ENCODE data around the gene CRYBB1.
A peak's percentile ranks its signal among the peaks of the same experiment; 100 is the strongest.

The CRYBB1 gene

DNA sequence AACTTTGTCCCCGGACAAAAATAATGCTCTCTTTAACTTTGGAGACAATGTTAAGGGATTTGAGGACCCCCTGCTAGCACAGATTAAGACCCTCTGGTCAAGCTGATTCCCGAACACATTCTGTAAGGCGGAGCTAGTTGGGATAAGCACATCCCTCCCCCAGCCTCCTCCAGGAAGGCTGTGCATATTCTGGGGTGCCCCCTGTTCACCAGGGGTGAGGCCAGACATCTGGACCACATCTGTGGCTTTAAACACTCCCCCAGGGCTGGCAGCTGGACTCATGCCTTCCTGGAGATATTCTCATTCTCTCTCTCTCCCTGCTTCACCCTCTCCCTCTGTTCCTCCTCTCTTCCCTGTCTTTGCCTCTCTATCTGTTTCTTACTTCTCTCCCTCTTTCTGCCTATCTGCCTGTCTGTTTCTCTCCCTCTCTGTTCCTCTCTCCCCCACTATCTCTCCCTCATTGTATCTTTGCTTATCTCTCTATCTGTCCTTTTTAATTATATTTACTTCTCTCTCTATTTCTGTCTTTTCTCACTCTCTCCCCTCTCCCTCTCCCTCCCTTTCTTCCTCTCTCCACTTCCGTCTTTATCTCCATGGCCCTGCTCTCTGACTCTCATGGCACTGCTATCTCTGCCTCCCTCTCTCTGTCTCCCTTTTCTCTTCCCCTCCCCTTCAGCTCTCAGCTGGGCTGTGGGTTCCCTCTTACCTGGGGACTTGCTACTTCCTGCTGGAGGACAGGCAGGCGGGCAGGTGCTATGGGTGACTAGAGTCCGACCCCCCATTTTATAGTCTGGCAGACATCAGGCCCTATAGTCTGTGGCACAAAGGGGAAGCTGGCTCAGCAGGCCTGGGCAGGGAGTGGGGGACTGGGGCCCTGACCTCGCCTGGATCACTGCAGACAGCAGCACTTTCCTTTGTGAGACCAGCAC is at the start of gene CRYBB1:
CRYBB1 (minus strand) TSS at position 757 of the 929 bp plus-strand sequence. CDS start 1,708 bp downstream, outside the sequence.
- no peak within 1 kb of the TSS for H3K4me3 ChIP-seq (ENCODE audit: low read depth, low read length)

DNA sequence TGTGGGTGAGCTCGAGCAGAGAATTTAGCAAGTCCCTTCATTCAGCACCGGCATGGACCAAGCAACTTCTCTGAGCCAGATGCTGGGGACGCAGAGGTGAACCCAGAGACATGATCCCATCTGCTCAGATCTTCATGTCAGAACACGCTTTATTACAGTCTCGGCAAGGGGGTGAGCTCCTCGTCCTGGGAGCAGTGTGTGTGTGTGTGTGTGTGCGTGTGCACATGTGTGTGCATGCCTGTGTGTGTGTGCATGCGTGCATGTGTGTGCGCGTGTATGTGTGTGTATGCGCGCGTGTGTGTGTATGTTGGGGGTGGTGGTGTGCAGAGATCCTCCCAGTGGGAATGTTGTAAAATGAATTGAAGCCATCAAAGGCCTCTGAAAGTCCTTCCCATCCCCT is 49.3 kb upstream of the CRYBB1 start:
- no peak overlapping the region for H3K4me3 ChIP-seq (ENCODE audit: low read depth, low read length)

DNA sequence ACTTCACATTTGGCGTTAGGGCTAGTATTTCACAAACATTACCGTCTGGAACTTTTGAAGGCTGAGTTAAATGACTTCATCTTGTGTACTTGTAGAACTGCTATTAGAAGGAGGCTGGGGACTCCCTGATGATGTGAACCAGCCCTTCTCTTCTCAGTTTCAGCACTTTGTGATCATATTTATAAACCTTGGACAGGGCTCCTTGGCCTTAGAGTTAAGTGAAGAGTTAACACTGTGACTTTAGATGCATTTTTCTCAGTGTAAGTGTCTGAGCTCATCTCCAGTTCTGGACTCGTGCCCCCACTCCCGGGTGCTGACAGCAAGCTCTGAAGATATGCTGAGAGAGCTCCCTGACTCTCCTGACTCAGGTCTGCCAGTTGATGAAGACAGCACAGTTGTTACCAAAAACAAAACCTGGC is 48.0 kb upstream of the CRYBB1 start:
- no peak overlapping the region for H3K4me3 ChIP-seq (ENCODE audit: low read depth, low read length)

DNA sequence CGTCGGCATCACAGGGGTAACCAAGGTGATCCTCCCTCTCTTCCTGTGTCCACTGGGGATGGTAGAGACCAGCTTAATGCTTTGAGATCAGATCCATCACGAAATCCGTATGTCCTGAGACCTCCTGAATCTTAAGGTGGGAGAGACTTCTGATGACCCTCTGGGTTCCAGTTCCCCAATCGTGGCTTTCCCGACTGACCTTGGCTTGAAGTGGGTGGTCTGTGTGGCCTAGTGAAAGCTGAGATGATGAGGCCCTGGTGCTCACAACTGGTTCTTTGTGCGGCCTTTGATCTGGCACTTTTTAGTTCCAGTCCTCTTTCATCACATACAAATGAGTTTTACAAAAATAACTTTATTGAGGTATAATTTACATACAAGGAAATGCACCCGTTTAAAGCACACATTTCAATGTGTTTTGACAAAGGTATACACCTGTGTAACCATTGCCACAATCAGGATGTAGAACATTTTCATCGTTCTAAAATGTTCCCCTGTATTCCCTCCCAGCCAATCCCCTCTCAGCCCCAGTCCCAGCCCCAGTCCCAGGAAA is 45.6 kb upstream of the CRYBB1 start:
- no peak overlapping the region for H3K4me3 ChIP-seq (ENCODE audit: low read depth, low read length)

DNA sequence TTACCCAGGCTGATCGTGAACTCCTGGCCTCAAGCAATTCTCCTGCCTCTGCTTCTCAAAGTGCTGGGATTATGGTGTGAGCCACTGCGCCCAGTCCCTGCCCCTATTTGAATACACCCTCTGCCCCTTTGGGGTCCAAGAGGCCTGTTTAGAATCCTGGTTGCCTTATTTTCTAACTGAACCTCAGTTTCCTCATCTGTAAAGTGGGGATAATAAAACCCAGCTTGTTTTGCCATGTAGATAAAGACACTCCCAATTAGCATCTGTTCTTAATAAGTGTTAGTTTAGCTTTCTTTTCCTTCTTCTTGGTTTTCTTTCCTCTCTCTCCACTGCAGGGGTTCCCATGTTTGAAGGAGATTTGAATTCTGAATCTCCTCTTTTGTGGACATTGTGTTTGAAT is 44.3 kb upstream of the CRYBB1 start:
- no peak overlapping the region for H3K4me3 ChIP-seq (ENCODE audit: low read depth, low read length)

DNA sequence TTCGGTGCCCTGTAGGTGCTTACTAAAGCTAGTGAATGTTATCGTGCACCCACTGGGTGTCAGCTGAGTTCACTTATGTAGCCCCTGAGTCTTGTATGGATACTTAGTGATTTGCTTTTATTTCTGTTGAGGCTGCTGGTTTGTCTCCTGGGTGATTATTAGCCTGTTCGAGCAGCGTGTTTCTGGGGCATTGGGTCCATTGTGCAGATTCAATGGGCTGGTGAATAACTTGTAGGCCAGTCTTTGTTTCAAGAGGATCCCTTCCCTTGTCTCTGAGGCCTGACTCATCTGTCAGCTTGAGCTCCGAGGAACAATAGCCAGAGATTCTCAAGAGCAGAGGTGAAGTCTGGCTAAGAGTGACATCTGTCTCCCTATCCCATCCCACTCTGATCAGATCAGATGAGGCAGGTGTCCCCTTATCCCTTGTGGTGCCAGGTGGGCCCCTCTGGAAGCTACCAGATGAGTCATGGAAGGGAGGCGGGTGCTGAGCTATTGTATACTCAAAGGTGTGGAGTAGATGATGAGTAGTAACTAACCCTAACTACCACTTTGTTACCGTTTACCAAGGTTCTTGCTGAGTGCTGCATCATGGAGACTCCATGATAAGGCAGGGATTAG is 43.2 kb upstream of the CRYBB1 start:
- H3K4me3 ChIP-seq (ENCODE audit: low read depth, low read length): no peak overlapping the region

DNA sequence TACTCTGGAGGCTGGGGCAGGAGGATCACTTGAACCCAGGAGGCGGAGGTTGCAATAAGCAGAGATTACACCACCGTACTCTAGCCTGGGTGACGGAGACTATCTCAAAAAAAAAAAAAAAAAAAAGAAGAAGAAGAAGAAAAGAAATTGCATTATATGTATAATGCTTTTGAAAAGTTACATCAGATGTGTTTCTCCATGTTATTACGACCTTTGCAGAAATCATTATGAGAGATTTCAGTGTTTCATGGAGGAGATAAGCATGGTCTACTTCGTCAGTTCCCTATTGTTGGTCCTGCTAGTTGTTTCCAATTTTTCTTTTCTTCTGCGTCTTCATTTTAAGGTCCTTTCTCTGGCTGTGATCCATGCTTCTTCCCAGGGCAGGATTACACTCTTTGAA is 42.5 kb upstream of the CRYBB1 start:
- H3K4me3 ChIP-seq (ENCODE audit: low read depth, low read length): no peak overlapping the region

DNA sequence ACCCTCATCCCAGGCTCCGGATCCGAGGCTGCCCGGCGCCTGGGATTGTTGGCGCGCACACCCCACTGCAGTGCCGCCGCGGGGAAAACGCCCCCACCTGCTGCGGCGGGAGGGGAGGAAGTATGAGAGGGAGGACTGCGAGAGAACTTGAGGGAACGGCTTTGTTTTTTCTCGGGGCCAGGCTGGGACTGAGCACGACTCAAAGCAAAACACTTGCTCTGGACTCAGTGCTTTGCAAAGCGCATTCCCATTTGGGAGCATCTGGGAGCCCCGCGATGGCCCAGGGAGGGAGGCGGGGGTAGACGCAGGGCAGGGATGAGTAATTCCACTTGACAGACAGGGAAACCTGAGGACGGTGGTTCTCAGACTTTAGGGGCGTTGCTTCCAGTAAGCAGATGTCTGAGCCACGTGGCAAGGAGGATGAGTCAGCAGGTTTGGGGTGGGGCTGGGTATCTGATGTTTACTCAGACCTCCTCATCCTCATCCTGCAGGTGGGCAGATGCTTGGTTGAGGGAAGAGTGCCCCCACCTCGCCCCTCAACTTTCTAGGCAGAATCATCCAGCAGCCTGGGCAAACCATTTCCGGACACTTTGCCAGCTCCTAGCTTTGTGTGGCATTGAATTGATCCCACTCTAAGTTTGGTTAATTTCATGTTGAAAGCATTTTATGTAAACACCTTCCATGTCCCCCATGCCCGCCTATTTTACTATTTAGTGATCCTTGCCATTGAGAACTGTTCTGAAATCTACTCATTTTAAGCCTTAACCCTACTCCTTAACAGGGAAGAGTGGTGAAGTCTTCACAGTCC is 41.0 kb upstream of the CRYBB1 start:
- H3K4me3 ChIP-seq (ENCODE audit: low read depth, low read length): peak overlapping the region; percentile 78

DNA sequence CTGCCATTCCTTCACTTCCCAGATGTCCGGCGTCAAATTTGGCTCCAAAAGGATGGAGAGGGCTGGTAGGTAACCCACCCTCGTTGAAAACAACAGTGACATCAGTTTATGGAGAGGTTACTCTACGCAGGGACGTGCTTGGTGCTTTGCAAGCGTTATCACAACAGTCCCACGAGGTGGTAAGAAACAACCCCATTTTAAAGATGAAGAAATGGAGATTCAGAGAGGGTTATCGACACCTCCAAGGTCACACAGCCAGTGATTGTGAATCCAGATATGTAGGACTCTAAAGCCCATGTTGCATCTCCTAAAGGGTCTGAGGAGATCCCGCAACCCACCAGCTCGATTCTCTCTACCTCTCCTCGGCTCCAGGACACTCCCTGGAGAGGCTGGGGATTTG is 40.3 kb upstream of the CRYBB1 start:
- H3K4me3 ChIP-seq (ENCODE audit: low read depth, low read length): peak overlapping the region; percentile 78

DNA sequence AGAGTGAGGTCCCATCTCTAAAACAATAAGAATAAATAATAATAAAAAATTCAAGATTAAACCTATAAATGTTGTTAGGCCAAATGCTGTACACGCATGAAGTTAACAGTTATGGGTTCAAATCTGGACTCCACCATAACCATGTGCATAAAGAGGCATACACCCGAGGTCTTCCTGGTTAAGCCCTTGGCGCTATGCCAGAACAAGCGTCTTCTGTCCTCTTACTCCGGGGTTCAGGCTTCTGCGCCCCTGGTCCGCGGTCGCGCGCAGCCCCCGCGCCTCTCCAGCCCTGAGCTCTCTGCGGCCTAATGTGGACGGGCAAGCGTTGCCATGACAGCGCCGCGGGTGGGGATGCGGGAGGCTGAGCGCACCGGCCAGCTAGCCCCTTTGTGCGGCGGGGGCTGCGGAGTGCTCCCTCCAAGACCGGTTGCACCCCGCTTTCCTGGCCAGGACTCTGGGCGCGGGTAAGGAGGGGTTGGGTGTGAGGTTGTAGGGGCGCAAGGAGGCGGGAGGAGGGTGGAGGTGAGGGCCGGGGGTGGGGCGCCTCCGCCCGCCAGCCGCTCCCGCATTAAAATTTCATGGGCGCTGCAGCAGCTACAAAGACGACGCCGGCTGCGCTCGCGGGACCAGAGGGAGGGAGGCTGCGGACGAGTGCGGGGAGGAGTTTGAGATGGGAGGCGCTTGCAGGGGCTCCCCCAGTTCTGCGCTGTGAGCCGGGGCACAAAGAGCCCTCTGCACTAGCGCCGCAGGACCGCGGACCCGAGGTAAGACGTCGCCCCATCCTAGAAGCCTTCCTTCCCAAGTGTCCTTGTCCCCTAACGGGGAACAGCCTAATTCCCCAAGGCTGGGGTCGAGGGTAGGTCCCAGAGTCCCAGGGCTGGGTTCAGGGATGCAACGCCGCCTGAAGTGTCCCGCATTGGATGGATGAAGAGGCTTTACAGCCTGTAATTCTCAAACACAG is 39.3 kb upstream of the CRYBB1 start, which contains the start of gene MIAT:
MIAT (plus strand) TSS at position 698 of the 961 bp plus-strand sequence.
- peak within 1 kb of the TSS; percentile 78 for H3K4me3 ChIP-seq (ENCODE audit: low read depth, low read length)

DNA sequence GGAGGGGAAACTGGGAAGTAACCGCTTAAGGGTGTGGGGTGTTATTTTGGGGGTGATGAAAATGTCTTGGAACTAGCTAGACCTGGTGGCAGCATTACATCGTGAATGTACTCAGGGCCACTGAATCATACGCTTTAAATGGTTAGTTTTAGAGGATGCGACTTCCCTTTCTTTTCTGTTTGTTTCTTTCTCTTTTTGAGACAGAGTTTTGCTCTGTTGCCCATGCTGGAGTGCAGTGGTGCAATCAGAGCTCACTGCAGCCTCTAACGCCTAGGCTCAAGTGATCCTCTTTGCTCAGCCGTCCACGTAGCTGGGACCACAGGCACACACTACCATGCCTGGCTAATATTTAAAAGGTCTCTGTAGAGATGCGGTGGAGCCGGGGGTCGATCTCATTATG is 34.0 kb upstream of the CRYBB1 start:
- no peak overlapping the region for H3K4me3 ChIP-seq (ENCODE audit: low read depth, low read length)

DNA sequence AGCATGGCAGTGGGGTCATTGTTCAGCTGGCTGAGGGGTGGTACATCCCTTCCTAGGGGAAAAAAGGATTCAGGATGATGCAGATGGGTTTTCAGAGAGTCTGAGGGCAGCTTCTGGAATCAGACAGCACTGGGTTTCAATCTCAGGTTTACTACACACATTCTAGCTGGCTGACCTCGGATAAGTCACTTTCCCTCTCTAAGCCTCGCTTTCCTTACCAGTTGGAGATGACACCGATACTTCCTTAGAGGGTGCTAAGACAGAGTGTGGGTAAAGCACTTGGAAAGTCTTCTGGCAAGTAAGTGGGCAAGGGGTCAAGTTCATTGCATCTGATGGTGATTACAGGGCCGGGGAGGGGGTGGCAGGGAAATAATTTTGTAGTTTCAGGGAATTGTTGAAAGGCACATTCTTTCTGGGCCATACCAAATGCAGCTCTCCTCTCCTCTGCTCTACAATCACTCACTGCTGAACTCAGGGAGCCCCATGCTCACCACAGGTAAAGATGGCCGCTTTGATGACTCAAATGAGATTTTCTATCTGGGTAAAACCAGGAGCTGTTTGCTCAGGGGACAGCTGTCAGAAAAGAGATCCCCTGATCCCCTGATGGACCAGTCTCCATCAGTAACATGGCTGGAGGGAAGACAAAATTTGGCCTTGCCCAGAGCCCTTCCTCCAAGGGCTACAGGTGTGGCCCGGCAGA is 33.0 kb upstream of the CRYBB1 start:
- no peak overlapping the region for H3K4me3 ChIP-seq (ENCODE audit: low read depth, low read length)

DNA sequence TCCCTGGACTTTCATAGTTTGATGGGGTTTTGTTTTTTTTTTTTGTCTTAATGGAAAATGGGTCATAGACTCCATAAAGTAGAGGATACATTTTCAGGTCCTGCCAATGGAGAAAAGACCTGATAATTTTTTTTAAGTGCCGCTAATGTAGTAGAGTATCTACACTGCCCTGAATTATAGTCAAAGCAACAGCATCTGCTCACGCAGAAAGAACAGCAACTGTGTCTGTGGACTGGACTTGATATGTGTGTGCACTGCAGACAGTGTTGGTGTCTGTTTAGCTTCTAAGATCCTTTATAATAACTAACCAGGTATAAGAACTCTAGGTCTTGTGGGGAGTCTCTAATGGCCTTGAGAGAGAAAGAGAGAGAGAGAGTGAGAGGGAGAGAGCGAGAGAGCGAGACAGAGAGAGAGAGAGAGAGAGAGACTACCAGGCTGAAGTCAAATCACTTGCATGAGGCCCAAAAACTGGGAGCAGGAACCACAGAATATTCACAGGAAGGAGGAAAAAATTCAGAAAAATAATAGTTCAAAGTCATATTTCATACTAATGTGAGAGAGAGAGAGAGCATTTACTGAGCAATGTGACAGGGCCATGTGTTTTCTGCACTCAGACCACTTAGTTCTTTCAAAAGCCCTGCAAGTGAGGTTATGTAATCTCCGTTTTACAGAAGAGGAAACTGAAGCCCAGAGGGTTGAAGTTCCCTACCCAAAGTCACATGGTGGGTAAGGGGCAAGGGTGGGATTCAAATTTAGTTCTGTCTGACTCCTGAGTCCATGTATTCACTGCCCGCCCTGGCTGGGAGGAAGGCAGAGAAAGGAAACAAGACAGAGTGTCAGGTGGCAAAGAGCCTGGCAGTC is 30.9 kb upstream of the CRYBB1 start:
- no peak overlapping the region for H3K4me3 ChIP-seq (ENCODE audit: low read depth, low read length)

DNA sequence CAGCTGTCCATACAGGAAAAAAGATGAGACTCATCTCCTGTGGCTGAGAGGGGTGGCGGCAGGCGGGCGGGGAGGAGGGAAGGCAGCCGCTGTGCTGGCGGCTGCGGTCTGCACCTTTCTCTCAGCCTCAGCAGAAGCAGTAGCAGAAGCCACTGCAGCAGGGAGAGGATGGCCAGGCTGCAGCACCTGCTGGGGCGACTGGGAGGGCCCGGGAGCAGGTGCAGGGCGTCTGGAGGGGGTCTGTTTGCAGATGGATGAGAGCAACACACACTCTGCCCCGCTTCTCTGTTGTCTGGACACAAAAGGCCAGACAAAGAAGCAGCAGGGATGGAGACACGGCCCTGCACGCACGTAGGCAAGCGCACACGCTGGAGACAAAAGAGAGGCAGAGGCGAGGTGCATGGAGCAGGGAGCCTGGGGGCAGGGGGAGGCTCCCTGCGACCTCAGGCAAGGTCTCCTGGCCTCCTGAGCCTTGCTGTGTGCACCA is 30.2 kb upstream of the CRYBB1 start:
- no peak overlapping the region for H3K4me3 ChIP-seq (ENCODE audit: low read depth, low read length)

DNA sequence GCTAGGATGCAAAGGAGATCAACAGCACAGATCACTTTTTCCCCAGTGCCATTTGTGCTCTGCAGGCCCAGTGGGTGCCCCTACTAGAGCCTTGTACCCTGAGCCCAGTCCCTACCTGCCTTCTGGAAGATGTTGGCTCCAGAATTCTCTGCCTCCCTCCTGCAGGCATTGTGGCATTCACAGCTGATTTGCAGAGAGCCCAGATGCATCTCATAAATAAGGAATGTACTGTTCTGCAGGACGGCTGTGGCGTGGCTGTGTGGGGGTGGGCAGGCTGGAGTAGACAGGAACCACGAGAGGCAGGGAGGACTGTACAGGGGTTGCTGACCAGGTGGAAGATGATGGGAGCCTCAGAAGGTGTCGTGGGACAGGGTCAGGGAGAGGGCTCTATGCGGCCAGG is 28.3 kb upstream of the CRYBB1 start:
- no peak overlapping the region for H3K4me3 ChIP-seq (ENCODE audit: low read depth, low read length)

DNA sequence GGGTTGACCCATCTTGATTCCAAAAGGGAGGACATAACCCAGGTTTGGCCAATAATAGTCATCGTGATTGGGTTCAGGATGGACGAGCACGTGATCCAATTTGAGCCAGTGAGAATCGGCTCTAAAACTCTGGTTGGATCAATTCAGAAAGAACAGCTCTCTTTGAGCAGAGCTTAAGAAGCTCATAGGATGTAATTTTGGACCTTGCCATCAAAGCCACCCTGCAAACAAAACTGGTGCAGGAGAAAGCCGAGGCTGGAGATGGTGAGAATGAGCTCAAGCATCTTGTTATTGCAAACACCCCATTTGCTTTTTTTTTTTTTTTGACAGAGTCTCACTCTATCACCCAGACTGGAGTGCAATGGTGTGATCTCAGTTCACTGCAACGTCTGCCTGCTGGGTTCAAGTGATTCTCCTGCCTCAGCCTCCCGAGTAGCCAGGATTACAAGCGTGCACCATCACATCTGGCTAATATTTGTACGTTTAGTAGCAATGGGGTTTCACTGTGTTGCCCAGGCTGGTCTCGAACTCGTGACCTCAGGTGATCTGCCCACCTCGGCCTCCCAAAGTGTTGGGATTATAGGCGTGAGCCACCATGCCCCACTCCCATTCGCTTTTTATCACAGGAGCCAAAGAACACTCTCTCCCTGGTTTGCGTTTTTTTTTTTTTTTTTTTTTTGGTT is 25.7 kb upstream of the CRYBB1 start:
- no peak overlapping the region for H3K4me3 ChIP-seq (ENCODE audit: low read depth, low read length)

All from iPS-11a (cell line).